Measurements from ENCODE around the gene ZNF304. TPM values are rescaled to one million over a fixed set of nuclear protein-coding genes. Genes with fewer than 3 reads are reported as not detected.
A peak's percentile ranks its signal among the peaks of the same experiment; 100 is the strongest.

ZNF304 gene
- total and polyA plus RNA-seq, 2 of the 13 experiments (the other 11 are each of a cell fraction or from before 2014, with no cell fraction given), result 3.4 to 8.0 TPM

- intact Hi-C loops (cut with micrococcal nuclease; ENCODE audit: unreplicated experiment) (no loop called here), in situ Hi-C loops (cut with HindIII; ENCODE audit: extremely low pct_ligation_motif_present, low pct_unique_long_range_greater_than_20kb) (no loop called here)
- WGBS (ENCODE audit: low lambda C conversion rate), result no CpG with 5 or more reads among the region's 2 CpGs
- ChIA-PET CTCF (ENCODE audit: low intra/inter-chr PET ratio, low total read pairs) (no interaction called here), POLR2A (interaction anchor here (1.1 kb wide), 1 partner anchor 11 kb away, joined by 3 read pairs; no protein-coding TSS in a partner anchor)
- no peak overlapping the region for H2AFZ ChIP-seq (ENCODE audit: low read length)
- TF ChIP-seq CEBPB (IDR thresholded peaks at IDR 0.05; ENCODE audit: borderline replicate concordance, low read depth, low read length) (peak; percentile 47; the same call in 1 of the 2 replicates), MTA1 (CRISPR knock-in tag; IDR thresholded peaks at IDR 0.05; ENCODE audit: borderline replicate concordance) (no peak)
- peaks cover 15% of the 10 kb centered on the region; the same call in 1 of the 2 replicates for H3K4me1 ChIP-seq (ENCODE audit: insufficient read depth, low read length)
- H4K20me1 ChIP-seq (ENCODE audit: insufficient read depth, low read length), result no peaks in the 10 kb centered on the region
- no peak overlapping the region for H3K4me2 ChIP-seq (ENCODE audit: low read depth, low read length)
- no peak overlapping the region for H3K27ac ChIP-seq (ENCODE audit: extremely low read length, insufficient read depth, low read length)
- no peaks in the 10 kb centered on the region for H3K9me3 ChIP-seq (ENCODE audit: low read length)
- FAIRE-seq (no peak), DNase-seq (ENCODE audit: low spot score) (no peak), ATAC-seq (peak; percentile 65)
- BruUV-seq (replicated peaks), result no TSS peak
- H3K36me3 ChIP-seq (replicated peaks in 1 of 2; ENCODE audit: control insufficient read depth in 1 of 2, insufficient read depth in 2 of 2, low read length in 2 of 2), result no peaks in the 10 kb centered on the region
- H3K79me2 ChIP-seq (ENCODE audit: insufficient read depth, low read length), result no peaks in the 10 kb centered on the region
- H3K9ac ChIP-seq (ENCODE audit: insufficient read depth, low read depth, low read length), result no peak overlapping the region
- no peak overlapping the region for H3K4me3 ChIP-seq (replicated peaks in 1 of 3; ENCODE audit: insufficient read depth in 1 of 3, low read depth in 2 of 3, low read length in 3 of 3)
- 0 out of 5 replicates have a peak, but pooled peaks cover 0 to 2% of the 10 kb centered on the region in 2 experiments for H3K27me3 ChIP-seq (ENCODE audit: control insufficient read depth in 1 of 2, insufficient read depth in 2 of 2, low read length in 2 of 2)
Measured at GRCh38 chr19:57310792-57311191, 40.3 kb upstream of the ZNF304 start.

GRCh38 chr19:57314146-57314545 lies 36.9 kb upstream of the ZNF304 start:
- no peak overlapping the region for H3K27ac ChIP-seq (ENCODE audit: extremely low read length, insufficient read depth, low read length)
- POLR2A ChIA-PET, result interaction anchor here (0.6 kb wide), 1 partner anchor 132 kb away, joined by 3 read pairs; no protein-coding TSS in a partner anchor
- intact Hi-C loops (cut with micrococcal nuclease; ENCODE audit: unreplicated experiment) (no loop called here), in situ Hi-C loops (cut with HindIII; ENCODE audit: extremely low pct_ligation_motif_present, low pct_unique_long_range_greater_than_20kb) (no loop called here)
- BruUV-seq (replicated peaks), result no TSS peak
- WGBS (ENCODE audit: low lambda C conversion rate), result 0% methylated on average over 4 of the region's 4 CpGs
- no peaks in the 10 kb centered on the region for H3K9me3 ChIP-seq (ENCODE audit: low read length)
- H3K79me2 ChIP-seq (ENCODE audit: insufficient read depth, low read length), result no peaks in the 10 kb centered on the region
- ATAC-seq (no peak), DNase-seq (ENCODE audit: low spot score) (no peak), FAIRE-seq (peak; percentile 12)
- peaks cover 15% of the 10 kb centered on the region; the same call in 1 of the 2 replicates for H3K4me1 ChIP-seq (ENCODE audit: insufficient read depth, low read length)
- peak overlapping the region; percentile 14; the same call in 1 of the 2 replicates for H3K4me2 ChIP-seq (ENCODE audit: low read depth, low read length)
- no peaks in the 10 kb centered on the region for H3K36me3 ChIP-seq (replicated peaks in 1 of 2; ENCODE audit: control insufficient read depth in 1 of 2, insufficient read depth in 2 of 2, low read length in 2 of 2)
- CTCF ChIA-PET (ENCODE audit: low intra/inter-chr PET ratio, low total read pairs), result no interaction called here
- 0 out of 5 replicates have a peak, but pooled peaks cover 2 to 4% of the 10 kb centered on the region in 2 experiments for H3K27me3 ChIP-seq (ENCODE audit: control insufficient read depth in 1 of 2, insufficient read depth in 2 of 2, low read length in 2 of 2)
- no peak overlapping the region for H3K4me3 ChIP-seq (replicated peaks in 1 of 3; ENCODE audit: insufficient read depth in 1 of 3, low read depth in 2 of 3, low read length in 3 of 3)
- H3K9ac ChIP-seq (ENCODE audit: insufficient read depth, low read depth, low read length), result no peak overlapping the region
- H2AFZ ChIP-seq (ENCODE audit: low read length), result no peak overlapping the region
- H4K20me1 ChIP-seq (ENCODE audit: insufficient read depth, low read length), result no peaks in the 10 kb centered on the region
- TF ChIP-seq ZNF318 (CRISPR knock-in tag; IDR thresholded peaks at IDR 0.05) (no peak), THAP7 (CRISPR knock-in tag; IDR thresholded peaks at IDR 0.05) (no peak), ZNF672 (CRISPR knock-in tag; IDR thresholded peaks at IDR 0.05) (no peak), MATR3 (CRISPR knock-in tag; IDR thresholded peaks at IDR 0.05) (no peak), MLX (CRISPR knock-in tag; IDR thresholded peaks at IDR 0.05) (no peak), CEBPB (IDR thresholded peaks at IDR 0.05; ENCODE audit: borderline replicate concordance, low read depth, low read length) (peak; percentile 88; the same call in 1 of the 2 replicates), FOXJ3 (CRISPR knock-in tag; IDR thresholded peaks at IDR 0.05; ENCODE audit: borderline replicate concordance) (no peak)

All from HepG2 (cell line).